CD4-positive, alpha-beta memory T cell (primary cell): ENCODE measurements around the gene TSR3. TPM values are rescaled to one million over a fixed set of nuclear protein-coding genes. Genes with fewer than 3 reads are reported as not detected.
A peak's percentile ranks its signal among the peaks of the same experiment; 100 is the strongest.

ENCODE experiments used
- CTCF ChIA-PET: fragments of 350-600 bp; sonication (Branson Sonifier 250); formaldehyde crosslinking; loops from one replicate; lab custom pipeline; 2021; ENCODE audit warnings: inconsistent platforms; ENCODE audit not compliant: partially characterized antibody; lab: Charles Lee
- POLR2A ChIA-PET: fragments of 350-600 bp; sonication (Branson Sonifier 250); formaldehyde crosslinking; loops from one replicate; lab custom pipeline; 2021; ENCODE audit not compliant: partially characterized antibody; lab: Charles Lee
- DNase-seq, 5 donors: peaks; one replicate each; pipeline versions ENCODE4 v3.0.0 to v3.0.0-alpha.2; 2020 to 2022; ENCODE audit warnings: mixed read lengths in 1 of 5
- H3K27ac ChIP-seq: one replicate; pipeline ENCODE4 v1.7.0; 2013; ENCODE audit warnings: low read depth, low read length
- H3K27me3 ChIP-seq: 2 replicates; pipeline ENCODE4 v1.7.0; 2013; ENCODE audit warnings: mild to moderate bottlenecking, low read length, moderate library complexity; ENCODE audit not compliant: insufficient read depth
- H3K36me3 ChIP-seq: 2 replicates; pipeline ENCODE4 v1.7.0; 2013; ENCODE audit warnings: mild to moderate bottlenecking, low read length, moderate library complexity; ENCODE audit not compliant: insufficient read depth
- H3K4me1 ChIP-seq: 2 replicates; pipeline ENCODE4 v1.7.0; 2013; ENCODE audit warnings: mild to moderate bottlenecking, low read length, moderate library complexity; ENCODE audit not compliant: insufficient read depth
- H3K4me3 ChIP-seq, 2 donors: one replicate each; pipeline ENCODE4 v1.7.0; 2013; ENCODE audit warnings: low read length in 2 of 2, mild to moderate bottlenecking in 1 of 2
- H3K9me3 ChIP-seq, 2 donors: one replicate each; pipeline ENCODE4 v1.7.0; 2013; ENCODE audit warnings: low read length in 2 of 2, control low read depth in 1 of 2; ENCODE audit not compliant: control insufficient read depth in 1 of 2
- H3K27ac Mint-ChIP-seq, 7 donors: one replicate each; pipeline ENCODE4 v1.8.0; 2020 to 2021; ENCODE audit warnings: mixed read lengths in 7 of 7, mild to moderate bottlenecking in 6 of 7, inconsistent platforms in 3 of 7, moderate library complexity in 3 of 7
- H3K27me3 Mint-ChIP-seq, 2 donors: one replicate each; pipeline ENCODE4 v1.8.0; 2020 to 2021; ENCODE audit warnings: mixed read lengths in 2 of 2
- H3K36me3 Mint-ChIP-seq, 2 donors: one replicate each; pipeline ENCODE4 v1.8.0; 2020 to 2021; ENCODE audit warnings: mixed read lengths in 2 of 2, inconsistent platforms in 1 of 2, mild to moderate bottlenecking in 1 of 2
- H3K4me1 Mint-ChIP-seq, 4 donors: one replicate each; pipeline ENCODE4 v1.8.0; 2020 to 2021; ENCODE audit warnings: mixed read lengths in 4 of 4, mild to moderate bottlenecking in 1 of 4
- H3K4me3 Mint-ChIP-seq, 8 donors: one replicate each; pipeline ENCODE4 v1.8.0; 2020 to 2021; ENCODE audit warnings: mixed read lengths in 8 of 8, mild to moderate bottlenecking in 7 of 8, moderate library complexity in 6 of 8, inconsistent platforms in 3 of 8
- H3K9me3 Mint-ChIP-seq, 8 donors: one replicate each; pipeline ENCODE4 v1.8.0; 2020 to 2021; ENCODE audit warnings: mixed read lengths in 8 of 8, mild to moderate bottlenecking in 5 of 8, inconsistent platforms in 3 of 8, moderate library complexity in 1 of 8
- intact Hi-C: fragments of 100-400 bp; cut with micrococcal nuclease; formaldehyde crosslinking; loops from one replicate; pipeline ENCODE4 v1.15.1; 2023
- polyA plus RNA-seq, 2 donors: library from polyadenylated mRNA; unstranded; fragments of 300-500 nt; fragmentation: Illumina TruSeq; gene quantifications; one replicate each; pipeline ENCODE4 v1.2.3, GENCODE V29; 2021
- total RNA-seq, 2 experiments: library from RNA; stranded (reverse); gene quantifications; one replicate each; pipeline ENCODE4 v1.2.3, GENCODE V29; 2021

The TSR3 gene
- total and polyA plus RNA-seq, 4 experiments from 2014 or later: 38.1 to 116 (median 69.7) TPM

DNA sequence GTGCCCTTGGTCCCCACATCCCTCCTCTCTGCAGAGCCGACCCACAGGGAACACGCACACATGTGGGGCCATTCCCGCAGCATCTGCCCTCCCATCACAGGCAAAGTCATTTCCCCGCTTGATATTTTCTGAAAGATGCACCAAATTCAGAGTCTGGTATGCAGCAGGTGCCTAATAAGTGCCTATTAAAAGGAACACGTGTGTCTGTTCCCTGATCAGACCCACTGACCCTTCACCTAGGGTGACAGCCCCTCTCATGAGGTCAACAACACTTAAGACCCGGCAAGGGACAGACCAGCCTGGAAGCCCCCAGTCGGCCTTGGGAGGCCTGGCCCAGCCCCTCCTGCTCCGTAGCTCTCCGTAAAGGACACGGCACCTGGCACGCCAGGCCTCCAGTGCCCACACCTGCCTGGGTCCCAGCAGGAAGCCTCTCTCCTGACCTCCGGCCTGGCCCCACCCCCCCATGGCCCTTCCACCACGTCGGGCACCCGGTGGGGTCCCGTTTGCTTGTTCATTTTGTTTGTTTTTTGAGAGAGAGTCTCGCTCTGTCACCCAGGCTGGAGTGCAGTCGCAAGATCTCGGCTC lies 42.8 kb upstream of the TSR3 start:
- no peaks in the 10 kb centered on the region for H3K9me3 ChIP-seq
- Mint-ChIP-seq H3K4me3 (no peak overlapping the region), H3K36me3 (peaks cover 28 to 37% of the 10 kb centered on the region in 2 donors), H3K27ac (no peak overlapping the region), H3K9me3 (peaks cover 0 to 2% (median 0%) of the 10 kb centered on the region in 8 donors), H3K4me1 (peaks cover 0 to 1% (median 0%) of the 10 kb centered on the region in 4 donors), H3K27me3 (no peaks in the 10 kb centered on the region)
- POLR2A ChIA-PET: no interaction called here
- H3K4me3 ChIP-seq: no peak overlapping the region
- CTCF ChIA-PET: no interaction called here
- H3K36me3 ChIP-seq: peaks cover 38% of the 10 kb centered on the region
- DNase-seq: no peak
- no peaks in the 10 kb centered on the region for H3K4me1 ChIP-seq
- intact Hi-C loops: no loop called here
- no peaks in the 10 kb centered on the region for H3K27me3 ChIP-seq
- H3K27ac ChIP-seq: no peak overlapping the region

DNA sequence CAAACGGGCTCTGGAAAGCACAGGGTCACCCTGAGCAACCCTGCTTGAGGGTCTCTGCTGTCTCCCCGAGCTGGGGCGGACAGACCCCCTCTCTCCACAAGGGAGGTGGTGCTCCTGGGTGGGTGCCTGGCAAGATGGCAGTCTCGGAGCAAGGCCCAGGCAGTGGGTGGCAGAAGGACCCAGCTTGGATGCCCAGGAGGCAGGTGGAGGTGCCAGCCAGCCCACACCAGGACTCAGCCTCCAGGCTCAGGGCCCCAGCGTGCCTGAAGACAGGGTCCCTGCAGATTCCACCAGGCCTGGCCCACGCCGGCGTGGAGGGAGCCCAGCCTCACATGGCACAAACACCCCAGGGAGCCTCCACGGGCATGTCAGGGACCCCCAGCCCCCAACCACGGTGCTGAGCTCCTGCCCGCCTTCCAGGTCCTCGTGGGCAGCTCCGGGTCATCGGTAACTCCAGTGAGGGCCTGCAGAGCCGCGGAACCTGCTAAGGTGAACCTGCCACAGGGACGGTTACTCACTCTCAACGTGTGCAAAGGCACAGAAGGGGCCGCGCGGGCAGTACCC lies 42.0 kb upstream of the TSR3 start:
- H3K27ac Mint-ChIP-seq: no peak overlapping the region
- ChIA-PET POLR2A (interaction anchor here (0.8 kb wide), 1 partner anchor 13 kb away, joined by 5 read pairs; no protein-coding TSS in a partner anchor), CTCF (no interaction called here)
- H3K36me3 Mint-ChIP-seq: peaks cover 28 to 36% of the 10 kb centered on the region in 2 donors
- no peaks in the 10 kb centered on the region for H3K9me3 ChIP-seq
- H3K36me3 ChIP-seq: peaks cover 35% of the 10 kb centered on the region
- no peak overlapping the region for H3K4me3 ChIP-seq
- H3K9me3 Mint-ChIP-seq: peaks cover 0 to 2% (median 0%) of the 10 kb centered on the region in 8 donors
- intact Hi-C loops: no loop called here
- H3K4me3 Mint-ChIP-seq: no peak overlapping the region
- H3K27me3 ChIP-seq: no peaks in the 10 kb centered on the region
- H3K27me3 Mint-ChIP-seq: no peaks in the 10 kb centered on the region
- no peak overlapping the region for H3K27ac ChIP-seq
- no peaks in the 10 kb centered on the region for H3K4me1 ChIP-seq
- DNase-seq: no peak
- peaks cover 0 to 1% (median 0%) of the 10 kb centered on the region in 4 donors for H3K4me1 Mint-ChIP-seq

DNA sequence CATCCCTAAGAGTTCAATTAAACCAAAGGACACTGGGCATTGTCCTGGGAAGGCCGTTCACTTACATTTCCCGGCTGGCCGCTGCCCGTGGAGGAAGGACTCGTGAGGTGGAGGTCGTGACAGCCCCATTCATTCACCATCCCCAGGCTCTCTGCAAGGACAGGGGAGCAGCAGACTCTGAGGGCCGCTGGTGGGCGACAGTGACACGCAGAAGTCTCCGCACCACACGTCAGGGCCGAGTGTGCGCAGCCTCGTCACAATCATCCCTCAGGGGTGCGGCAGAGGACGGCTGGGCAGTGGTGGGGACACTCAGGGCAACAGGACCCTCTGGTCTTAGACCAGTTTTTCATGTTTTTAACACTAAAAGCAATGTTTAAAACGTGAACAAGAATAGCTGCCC lies 41.1 kb upstream of the TSR3 start:
- Histone ChIP-seq H3K4me1 (no peaks in the 10 kb centered on the region), H3K9me3 (no peaks in the 10 kb centered on the region), H3K4me3 (no peak overlapping the region), H3K36me3 (peaks cover 26% of the 10 kb centered on the region), H3K27ac (no peak overlapping the region), H3K27me3 (no peaks in the 10 kb centered on the region)
- ChIA-PET CTCF (no interaction called here), POLR2A (no interaction called here)
- Mint-ChIP-seq H3K27ac (no peak overlapping the region), H3K4me3 (no peak overlapping the region), H3K9me3 (peaks cover 0 to 2% (median 0%) of the 10 kb centered on the region in 8 donors), H3K36me3 (peaks cover 24 to 31% of the 10 kb centered on the region in 2 donors), H3K4me1 (peaks cover 0 to 1% (median 0%) of the 10 kb centered on the region in 4 donors), H3K27me3 (no peaks in the 10 kb centered on the region)
- intact Hi-C loops: no loop called here
- DNase-seq: no peak

GRCh38 chr16:1390239-1390779 lies 38.6 kb upstream of the TSR3 start:
- Histone ChIP-seq H3K4me3 (no peak overlapping the region), H3K27ac (no peak overlapping the region), H3K9me3 (no peaks in the 10 kb centered on the region), H3K27me3 (no peaks in the 10 kb centered on the region), H3K4me1 (no peaks in the 10 kb centered on the region), H3K36me3 (peaks cover 26% of the 10 kb centered on the region)
- Mint-ChIP-seq H3K4me1 (peaks cover 0 to 1% (median 0%) of the 10 kb centered on the region in 4 donors), H3K27me3 (no peaks in the 10 kb centered on the region), H3K9me3 (peaks cover 0 to 2% (median 0%) of the 10 kb centered on the region in 8 donors), H3K27ac (peak overlapping the region in 1 of 7 donors; percentile 60), H3K36me3 (peaks cover 20 to 33% of the 10 kb centered on the region in 2 donors), H3K4me3 (no peak overlapping the region)
- intact Hi-C loops: no loop called here
- no peak for DNase-seq
- CTCF ChIA-PET: no interaction called here
- POLR2A ChIA-PET: interaction anchor here (1.2 to 1.6 kb wide), 2 partner anchors 12 to 31 kb away, joined by 3 read pairs; partner anchors contain the start of gene UQCC4

- no peak overlapping the region for H3K27ac Mint-ChIP-seq
- CTCF ChIA-PET: no interaction called here
- Histone ChIP-seq H3K9me3 (no peaks in the 10 kb centered on the region), H3K27ac (no peak overlapping the region), H3K4me1 (no peaks in the 10 kb centered on the region), H3K36me3 (peaks cover 26% of the 10 kb centered on the region), H3K27me3 (no peaks in the 10 kb centered on the region), H3K4me3 (no peak overlapping the region)
- peaks cover 20 to 35% of the 10 kb centered on the region in 2 donors for H3K36me3 Mint-ChIP-seq
- peaks cover 0 to 2% (median 0%) of the 10 kb centered on the region in 8 donors for H3K9me3 Mint-ChIP-seq
- no peak overlapping the region for H3K4me3 Mint-ChIP-seq
- POLR2A ChIA-PET: interaction anchor here (1.2 to 1.6 kb wide), 2 partner anchors 11 to 31 kb away, joined by 3 read pairs; partner anchors contain the start of gene UQCC4
- H3K4me1 Mint-ChIP-seq: peaks cover 0 to 1% (median 0%) of the 10 kb centered on the region in 4 donors
- intact Hi-C loops: no loop called here
- no peak for DNase-seq
- H3K27me3 Mint-ChIP-seq: no peaks in the 10 kb centered on the region
Observed at GRCh38 chr16:1389762-1390161, 38.1 kb upstream of the TSR3 start.

- Mint-ChIP-seq H3K4me3 (no peak overlapping the region), H3K27ac (no peak overlapping the region), H3K9me3 (peaks cover 0 to 1% (median 0%) of the 10 kb centered on the region in 8 donors), H3K36me3 (peaks cover 14 to 23% of the 10 kb centered on the region in 2 donors), H3K4me1 (peaks cover 0 to 1% (median 0%) of the 10 kb centered on the region in 4 donors), H3K27me3 (no peaks in the 10 kb centered on the region)
- no peak overlapping the region for H3K4me3 ChIP-seq
- H3K4me1 ChIP-seq: no peaks in the 10 kb centered on the region
- no peak for DNase-seq
- ChIA-PET CTCF (interaction anchor here (0.7 kb wide), 1 partner anchor 1583 kb away, joined by 3 read pairs; no protein-coding TSS in a partner anchor), POLR2A (no interaction called here)
- intact Hi-C loops: no loop called here
- H3K9me3 ChIP-seq: no peaks in the 10 kb centered on the region
- peaks cover 16% of the 10 kb centered on the region for H3K36me3 ChIP-seq
- H3K27ac ChIP-seq: no peak overlapping the region
- H3K27me3 ChIP-seq: no peaks in the 10 kb centered on the region
Observed at GRCh38 chr16:1387331-1387730, 35.7 kb upstream of the TSR3 start.

- H3K4me3 ChIP-seq: no peak overlapping the region
- Mint-ChIP-seq H3K27ac (no peak overlapping the region), H3K36me3 (peaks cover 8 to 24% of the 10 kb centered on the region in 2 donors), H3K4me1 (peaks cover 0 to 2% (median 1%) of the 10 kb centered on the region in 4 donors), H3K27me3 (no peaks in the 10 kb centered on the region), H3K4me3 (no peak overlapping the region), H3K9me3 (no peaks in the 10 kb centered on the region)
- no peak overlapping the region for H3K27ac ChIP-seq
- H3K36me3 ChIP-seq: peaks cover 17% of the 10 kb centered on the region
- no peaks in the 10 kb centered on the region for H3K27me3 ChIP-seq
- no peaks in the 10 kb centered on the region for H3K9me3 ChIP-seq
- CTCF ChIA-PET: no interaction called here
- POLR2A ChIA-PET: no interaction called here
- DNase-seq: no peak
- intact Hi-C loops: no loop called here
- peaks cover 2% of the 10 kb centered on the region for H3K4me1 ChIP-seq
Observed at GRCh38 chr16:1385232-1385631, 33.6 kb upstream of the TSR3 start.
